ENCODE data around the gene CAPN14.

DNA sequence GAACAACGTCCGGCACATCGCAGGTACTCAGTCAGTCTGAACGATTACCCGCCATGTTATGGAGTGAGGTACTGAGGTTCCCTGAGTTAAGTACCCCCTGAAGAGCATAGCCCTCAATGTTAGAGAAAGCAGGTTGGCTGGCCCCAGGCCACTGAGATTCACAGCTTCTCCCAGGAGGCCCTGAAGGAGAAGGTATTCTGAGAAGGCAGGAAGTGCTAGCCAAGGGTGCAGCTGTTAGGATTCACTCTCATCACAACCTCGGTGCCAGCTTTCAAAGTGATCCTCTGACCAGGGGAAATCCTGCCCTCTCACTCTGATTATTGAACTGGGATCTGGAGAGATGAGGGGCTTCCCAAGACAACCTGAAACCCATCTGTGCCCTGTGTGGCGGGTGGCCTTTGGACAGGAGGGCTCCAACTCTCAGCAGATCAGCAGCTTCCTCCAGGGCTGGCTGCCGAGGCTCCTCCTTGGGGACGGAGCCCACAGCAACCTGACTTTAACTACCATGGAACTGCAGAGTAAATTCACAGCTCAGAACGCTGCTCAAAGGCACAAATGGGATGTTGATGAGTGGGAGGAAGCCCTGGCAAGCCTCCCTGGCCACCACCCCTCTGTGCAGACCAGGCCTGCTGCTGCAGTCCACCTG lies 24.4 kb upstream of the CAPN14 start:
- TF ChIP-seq, protein P1, sequence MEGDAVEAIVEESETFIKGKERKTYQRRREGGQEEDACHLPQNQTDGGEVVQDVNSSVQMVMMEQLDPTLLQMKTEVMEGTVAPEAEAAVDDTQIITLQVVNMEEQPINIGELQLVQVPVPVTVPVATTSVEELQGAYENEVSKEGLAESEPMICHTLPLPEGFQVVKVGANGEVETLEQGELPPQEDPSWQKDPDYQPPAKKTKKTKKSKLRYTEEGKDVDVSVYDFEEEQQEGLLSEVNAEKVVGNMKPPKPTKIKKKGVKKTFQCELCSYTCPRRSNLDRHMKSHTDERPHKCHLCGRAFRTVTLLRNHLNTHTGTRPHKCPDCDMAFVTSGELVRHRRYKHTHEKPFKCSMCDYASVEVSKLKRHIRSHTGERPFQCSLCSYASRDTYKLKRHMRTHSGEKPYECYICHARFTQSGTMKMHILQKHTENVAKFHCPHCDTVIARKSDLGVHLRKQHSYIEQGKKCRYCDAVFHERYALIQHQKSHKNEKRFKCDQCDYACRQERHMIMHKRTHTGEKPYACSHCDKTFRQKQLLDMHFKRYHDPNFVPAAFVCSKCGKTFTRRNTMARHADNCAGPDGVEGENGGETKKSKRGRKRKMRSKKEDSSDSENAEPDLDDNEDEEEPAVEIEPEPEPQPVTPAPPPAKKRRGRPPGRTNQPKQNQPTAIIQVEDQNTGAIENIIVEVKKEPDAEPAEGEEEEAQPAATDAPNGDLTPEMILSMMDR (IDR thresholded peaks at IDR 0.05; ENCODE audit: insufficient read depth, low read depth, low read length): no peak
- TF ChIP-seq EZH2 (IDR thresholded peaks at IDR 0.05; ENCODE audit: insufficient read depth, low read length): no peak

Data from astrocyte (in vitro differentiated cells and primary cell).